HG02938 (cell line): ENCODE data around the gene STX1B.
"Not testable (repeated sequence)": the region's sequence is repeated elsewhere in the genome, so short reads cannot be mapped to it uniquely, and the experiment has no call there.

Source experiments
- ATAC-seq: cut with Tn5 transposase; IDR thresholded peaks from one replicate; pipeline ENCODE4 v1.9.1; 2021; ENCODE audit warnings: mild to moderate bottlenecking, moderate library complexity; ENCODE audit not compliant: unreplicated experiment

Gene STX1B

DNA sequence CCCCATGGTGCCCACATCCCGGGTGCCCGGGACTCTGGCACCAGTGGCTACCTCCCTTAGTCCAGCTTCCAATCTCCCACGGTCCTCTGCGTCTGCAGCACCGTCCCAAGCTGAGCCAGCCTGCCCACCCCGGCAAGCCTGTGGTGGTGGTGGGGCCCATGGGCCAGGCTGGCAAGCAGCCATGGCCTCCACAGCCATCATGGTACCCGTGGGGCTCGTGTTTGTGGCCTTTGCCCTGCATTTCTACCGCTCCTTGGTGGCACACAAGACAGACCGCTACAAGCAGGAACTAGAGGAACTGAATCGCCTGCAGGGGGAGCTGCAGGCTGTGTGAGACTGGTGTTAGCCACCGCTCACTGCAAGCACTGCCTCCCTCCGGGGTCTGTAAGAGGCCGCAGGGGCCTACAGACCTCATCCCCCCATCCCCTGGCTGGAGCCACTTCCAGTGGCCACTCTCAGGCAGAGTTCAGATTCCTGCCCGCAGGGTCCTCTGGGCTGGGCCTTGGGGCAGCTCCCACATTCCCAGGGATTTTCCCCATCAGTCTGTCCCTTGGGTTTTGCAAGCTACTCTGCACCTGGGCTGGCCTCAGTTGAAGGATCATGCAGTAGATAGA is 56.8 kb downstream of the STX1B start:
- no peak for ATAC-seq

DNA sequence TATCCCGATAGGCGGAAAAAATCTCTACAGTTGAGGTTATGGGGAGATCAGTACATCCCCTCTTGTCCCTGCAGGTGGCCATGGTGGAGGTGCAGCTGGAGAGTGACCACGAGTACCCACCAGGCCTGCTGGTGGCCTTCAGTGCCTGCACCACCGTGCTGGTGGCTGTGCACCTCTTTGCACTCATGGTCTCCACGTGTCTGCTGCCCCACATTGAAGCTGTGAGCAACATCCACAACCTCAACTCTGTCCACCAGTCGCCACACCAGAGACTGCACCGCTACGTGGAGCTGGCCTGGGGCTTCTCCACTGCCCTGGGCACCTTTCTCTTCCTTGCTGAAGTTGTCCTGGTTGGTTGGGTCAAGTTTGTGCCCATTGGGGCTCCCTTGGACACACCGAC is 57.3 kb downstream of the STX1B start:
- ATAC-seq, result no peak

DNA sequence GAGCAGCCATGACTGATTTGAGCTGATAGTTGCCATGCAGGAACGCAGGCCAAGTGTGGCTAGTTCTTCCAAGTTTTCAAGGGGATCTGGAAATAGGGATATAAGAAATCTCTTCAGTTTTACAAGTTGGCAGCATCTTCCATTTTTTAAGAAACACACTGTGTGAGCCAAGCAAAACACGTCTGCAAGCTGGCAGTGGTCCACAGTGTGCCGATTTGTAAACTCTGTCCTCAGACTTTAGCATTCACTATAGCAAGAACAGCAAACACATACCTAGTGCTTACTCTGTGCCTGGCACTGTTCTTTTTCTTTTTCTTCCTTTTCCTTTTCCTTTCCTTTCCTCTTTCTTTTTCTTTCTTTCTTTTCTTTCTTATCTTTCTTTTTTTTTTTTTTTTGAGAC is 58.7 kb downstream of the STX1B start:
- no peak for ATAC-seq

DNA sequence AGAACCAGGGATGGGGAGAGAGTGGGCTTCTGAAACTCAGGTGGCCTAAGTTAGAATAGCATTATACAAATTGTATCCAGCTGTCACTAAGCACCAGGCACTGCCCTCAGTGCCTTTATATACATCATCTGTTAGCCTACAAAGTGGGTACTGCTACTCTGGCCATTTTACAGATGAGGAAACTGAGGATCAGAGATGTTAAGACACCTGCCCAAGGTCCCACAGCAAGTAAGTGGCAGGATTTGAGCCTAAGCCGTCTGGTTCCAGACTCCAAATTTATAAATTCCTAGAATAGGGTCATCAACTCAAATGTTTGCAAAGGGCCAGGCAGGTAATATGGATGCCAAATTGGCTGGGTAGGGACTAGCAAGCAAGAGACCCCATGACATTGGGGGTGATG is 59.2 kb downstream of the STX1B start:
- ATAC-seq, result no peak

- no peak for ATAC-seq
Observed at GRCh38 chr16:30950516-30951065, 59.8 kb downstream of the STX1B start.

DNA sequence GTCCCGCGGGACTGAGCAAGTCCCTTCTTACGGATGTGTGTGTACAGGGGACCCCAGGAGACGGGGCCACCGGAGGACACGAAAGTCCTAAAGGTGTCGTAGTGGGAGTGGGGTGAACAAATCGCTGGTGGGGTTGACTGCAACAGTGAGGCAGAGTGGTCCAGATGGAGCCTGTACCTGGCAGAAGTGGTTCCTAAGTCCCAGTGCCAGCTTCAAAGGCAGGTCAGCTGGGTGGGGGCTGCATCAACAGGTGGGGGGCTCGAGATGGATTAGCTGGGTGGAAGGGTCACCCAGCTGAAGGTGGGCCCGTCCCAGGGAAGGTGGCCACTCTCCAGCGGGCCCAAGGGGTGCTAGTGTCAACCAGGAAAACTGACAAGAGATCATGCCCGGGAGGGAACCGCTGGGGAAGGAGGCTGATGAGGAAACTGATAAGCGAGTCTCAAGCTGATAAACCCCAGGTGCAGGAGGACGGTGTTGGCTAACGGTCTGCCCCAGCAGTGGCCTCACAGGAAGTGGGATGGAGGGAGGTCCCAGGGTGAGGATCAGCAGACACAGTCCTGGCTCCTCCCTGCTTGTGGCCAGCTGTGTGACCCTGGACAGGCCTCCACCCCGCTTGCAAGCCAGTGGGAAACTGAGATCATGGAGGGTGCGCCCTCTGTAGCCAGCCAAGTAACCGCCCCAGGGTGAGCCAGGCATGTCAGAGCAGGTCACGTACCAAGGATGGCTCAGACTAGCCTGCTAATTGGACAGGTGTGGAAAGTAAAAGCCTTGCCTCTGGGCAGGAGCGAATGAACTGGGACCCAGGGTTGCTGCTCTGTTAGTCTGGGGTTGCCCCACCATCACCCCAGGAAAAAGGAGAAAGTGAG is 60.6 kb downstream of the STX1B start:
- no peak for ATAC-seq

DNA sequence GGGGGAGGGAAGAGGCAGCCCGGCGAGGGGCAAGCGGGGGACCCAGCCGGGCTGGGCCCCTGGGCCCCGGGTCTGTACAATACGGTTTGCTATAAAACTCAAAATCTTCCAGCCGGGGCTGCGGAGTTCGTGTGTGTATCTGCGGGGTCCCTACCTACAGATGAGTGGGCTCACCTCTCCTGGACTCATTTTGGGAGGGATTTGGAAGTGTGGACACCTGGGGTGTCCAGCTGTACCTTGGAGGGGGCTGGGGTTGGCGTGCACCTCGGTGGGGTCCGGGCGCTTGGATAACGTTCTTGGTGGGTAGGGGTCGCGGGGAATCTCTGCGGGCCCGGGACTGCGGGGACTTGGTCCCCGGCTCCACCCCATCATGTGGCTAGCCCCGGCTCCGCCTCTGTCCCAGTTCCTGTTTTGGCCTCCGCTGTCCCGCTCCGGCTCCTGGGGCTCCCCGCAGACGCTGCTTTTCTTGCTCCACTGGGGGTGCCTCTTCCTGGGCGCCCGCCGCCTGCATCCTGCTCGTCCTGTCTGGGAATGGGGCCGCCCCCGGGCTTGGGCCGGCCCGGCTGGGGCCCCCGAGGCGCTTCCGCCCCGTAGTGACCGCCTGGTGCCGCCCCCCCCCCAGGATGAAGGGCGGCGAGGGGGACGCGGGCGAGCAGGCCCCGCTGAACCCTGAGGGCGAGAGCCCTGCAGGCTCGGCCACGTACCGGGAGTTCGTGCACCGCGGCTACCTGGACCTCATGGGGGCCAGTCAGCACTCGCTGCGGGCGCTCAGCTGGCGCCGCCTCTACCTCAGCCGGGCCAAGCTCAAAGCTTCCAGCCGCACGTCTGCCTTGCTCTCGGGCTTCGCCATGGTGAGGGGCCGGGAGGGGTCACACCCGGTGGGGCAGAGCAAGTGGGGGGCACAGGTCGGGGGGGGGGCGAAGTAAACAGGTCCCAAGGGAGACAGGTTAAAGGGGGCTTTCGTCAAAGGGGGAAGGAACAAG is 61.5 kb downstream of the STX1B start, which contains the start of gene ORAI3:
TSS of gene ORAI3 (plus strand) at position 402 of the 983 bp plus-strand sequence. CDS start at position 624, 222 bp downstream.
- peak; percentile 60 for ATAC-seq

DNA sequence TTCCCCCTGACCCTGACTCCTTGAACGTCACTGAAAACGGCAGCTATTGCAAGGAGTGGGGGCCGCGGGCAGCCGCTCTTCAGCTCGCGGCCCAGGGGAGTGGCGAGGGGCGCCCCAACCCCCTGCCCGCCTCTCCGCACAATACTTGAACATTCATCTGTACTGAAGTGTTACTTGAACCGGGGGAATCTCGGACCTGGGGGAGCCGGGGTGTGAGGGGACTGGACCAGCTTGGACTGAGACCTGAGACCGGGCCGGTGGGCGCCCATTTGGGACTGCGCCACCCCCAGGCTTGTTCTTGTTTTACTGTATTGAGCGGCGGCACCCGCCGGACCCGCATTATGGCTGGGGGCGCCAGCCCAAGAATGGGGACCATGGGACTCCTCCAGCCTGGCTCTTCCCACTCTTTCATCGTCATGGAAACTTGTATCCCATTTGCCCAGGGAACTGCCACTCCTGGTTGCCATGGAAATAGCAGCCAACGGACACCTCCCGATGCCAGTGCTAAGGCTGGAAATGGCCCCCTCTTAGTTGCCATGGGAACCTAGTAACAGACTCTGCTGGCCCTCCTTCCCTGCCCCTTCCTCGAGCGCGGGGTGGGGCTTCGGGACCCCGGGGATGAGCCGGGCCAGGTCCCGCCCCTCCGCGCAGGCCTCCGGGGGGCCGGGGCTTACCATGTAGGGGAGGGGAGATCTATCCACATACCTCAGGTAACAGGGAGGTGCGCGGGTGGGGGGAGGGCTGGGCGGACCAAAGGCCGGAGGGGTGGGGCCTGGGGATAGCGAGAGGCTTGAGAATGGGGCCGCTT is 62.4 kb downstream of the STX1B start:
- no peak for ATAC-seq

- no peak for ATAC-seq
Observed at GRCh38 chr16:30947541-30947858, 62.9 kb downstream of the STX1B start.

DNA sequence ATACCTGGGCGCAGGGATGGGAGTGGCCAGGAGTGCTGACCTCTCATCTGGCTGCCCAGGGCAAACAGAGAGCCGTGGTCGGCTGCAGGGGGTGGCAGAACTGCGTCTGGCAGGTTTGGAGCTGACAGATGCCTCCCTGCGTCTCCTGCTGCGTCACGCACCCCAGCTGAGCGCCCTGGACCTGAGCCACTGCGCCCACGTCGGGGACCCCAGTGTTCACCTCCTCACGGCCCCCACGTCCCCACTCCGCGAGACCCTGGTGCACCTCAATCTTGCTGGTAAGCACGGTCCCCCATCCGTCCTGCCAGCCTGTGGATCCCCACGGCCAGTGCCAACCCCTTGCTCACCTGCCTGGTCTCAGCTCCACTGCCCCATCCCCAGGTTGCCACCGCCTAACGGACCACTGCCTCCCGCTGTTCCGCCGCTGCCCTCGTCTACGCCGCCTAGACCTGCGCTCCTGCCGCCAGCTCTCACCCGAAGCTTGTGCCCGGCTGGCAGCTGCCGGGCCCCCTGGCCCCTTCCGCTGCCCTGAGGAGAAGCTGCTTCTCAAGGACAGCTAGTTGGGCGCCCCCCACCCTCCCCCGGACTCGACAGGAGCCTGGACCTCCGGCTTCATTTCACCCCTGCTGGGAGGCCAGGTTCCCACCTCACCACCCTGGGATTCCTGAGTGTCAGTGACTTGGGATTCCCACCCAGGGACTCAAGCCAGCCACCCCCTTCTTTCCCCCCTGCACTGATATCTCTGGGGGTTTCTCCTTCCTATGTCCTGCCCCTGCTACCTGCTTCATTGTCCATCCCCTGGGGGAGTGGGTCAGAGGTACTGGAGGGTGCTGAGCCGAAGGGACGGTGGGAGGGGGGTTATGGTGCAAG is 63.5 kb downstream of the STX1B start:
- ATAC-seq, result no peak

DNA sequence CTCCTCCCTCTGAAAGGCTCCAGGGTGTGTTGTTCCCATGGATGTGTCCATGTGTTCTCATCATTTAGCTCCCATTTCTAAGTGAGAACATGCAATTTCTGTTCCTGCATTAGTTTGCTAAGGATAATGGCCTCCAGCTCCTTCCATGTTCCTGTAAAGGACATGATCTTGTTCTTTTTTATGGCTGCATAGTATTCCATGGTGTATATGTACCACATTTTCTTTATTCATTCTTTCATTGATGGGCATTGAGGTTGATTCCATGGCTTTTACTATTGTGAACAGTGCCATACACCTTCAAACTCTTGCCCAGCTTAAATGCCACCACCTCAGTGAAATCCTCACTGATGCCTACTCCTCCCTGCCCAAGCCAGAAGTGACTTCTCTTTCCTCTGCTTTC is 66.1 kb downstream of the STX1B start:
- ATAC-seq, result no peak

DNA sequence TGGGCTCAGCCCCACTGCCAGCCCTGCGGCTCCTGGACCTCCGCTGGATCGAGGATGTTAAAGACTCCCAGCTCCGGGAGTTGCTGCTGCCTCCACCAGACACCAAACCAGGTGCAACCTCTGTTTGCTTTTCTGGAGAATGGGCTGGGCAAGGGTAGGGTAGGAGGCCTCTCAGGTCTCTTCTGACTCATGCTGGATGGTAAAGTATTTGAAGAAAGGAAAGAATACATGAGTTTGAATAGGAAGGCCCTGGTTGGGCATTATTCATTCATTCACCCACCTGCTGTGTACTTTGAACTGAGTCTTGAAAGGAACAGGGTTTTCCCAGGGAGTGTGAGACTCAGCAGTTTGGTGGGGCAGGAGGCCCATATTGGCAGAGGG is 68.0 kb downstream of the STX1B start:
- no peak for ATAC-seq

DNA sequence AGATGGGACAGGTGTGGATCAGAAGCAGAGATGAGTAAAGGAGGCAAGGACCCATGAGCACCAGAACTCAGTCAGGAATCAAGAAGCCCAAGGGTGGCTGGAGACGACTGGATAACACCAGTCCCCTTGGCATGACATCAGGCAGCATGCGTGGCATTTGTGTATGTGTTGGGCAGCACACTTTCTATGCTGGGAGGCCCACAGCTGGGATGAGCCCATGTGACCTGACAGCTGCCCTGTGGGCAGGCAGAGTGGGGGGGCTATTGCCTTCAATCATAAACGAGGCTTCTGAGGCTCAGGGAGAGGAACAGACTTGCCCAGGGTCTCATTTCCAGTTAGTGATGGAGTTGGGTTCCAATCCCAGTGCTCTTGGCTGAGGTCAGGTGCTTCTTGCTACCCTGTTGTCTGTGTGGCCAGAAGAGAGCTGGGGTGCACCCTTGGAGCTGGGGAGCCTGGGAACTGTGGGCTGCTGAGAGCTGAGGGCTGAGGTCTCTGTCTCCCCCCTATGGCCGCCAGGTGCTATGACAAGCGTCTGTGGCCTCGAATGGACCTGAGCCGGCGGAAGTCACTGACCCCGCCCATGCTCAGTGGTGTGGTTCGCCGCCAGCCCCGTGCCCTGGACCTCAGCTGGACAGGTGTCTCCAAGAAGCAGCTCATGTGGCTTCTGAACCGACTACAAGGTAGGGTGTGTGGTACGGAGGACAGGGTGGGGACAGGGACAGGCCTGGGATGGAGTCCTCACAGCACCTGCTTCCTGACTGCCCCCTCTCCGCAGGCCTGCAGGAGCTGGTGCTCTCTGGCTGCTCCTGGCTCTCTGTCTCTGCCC is 68.6 kb downstream of the STX1B start:
- peak; percentile 64 for ATAC-seq

- not testable (repeated sequence) for ATAC-seq
Observed at GRCh38 chr16:30939571-30939970, 70.9 kb downstream of the STX1B start.
